ENCODE results near the gene SLC25A10.

The SLC25A10 gene

GRCh38 chr17:81717049-81717765 lies 5.1 kb downstream of the SLC25A10 start:
- TF ChIP-seq TAF1 (IDR thresholded peaks at IDR 0.05; ENCODE audit: low read depth, low read length), result no peak
- no peak for TF ChIP-seq SPI1 (IDR thresholded peaks at IDR 0.05; ENCODE audit: low read depth, low read length)
- no peak for TF ChIP-seq POLR2AphosphoS5 (IDR thresholded peaks at IDR 0.05; ENCODE audit: low read depth, low read length)
- TF ChIP-seq POLR2A (IDR thresholded peaks at IDR 0.05; ENCODE audit: low read depth, low read length), result no peak
- DNase-seq (ENCODE audit: insufficient read length, low spot score) (no peak), FAIRE-seq (no peak)

- FAIRE-seq (no peak), DNase-seq (ENCODE audit: insufficient read length, low spot score) (no peak)
- TF ChIP-seq PAX5 (IDR thresholded peaks at IDR 0.05; ENCODE audit: insufficient read depth, low read length, severe bottlenecking) (no peak), TAF1 (IDR thresholded peaks at IDR 0.05; ENCODE audit: low read depth, low read length) (no peak), POLR2A (IDR thresholded peaks at IDR 0.05; ENCODE audit: low read depth, low read length) (no peak), SPI1 (IDR thresholded peaks at IDR 0.05; ENCODE audit: low read depth, low read length) (no peak), POU2F2 (IDR thresholded peaks at IDR 0.05; ENCODE audit: low read depth, low read length) (no peak), POLR2AphosphoS5 (IDR thresholded peaks at IDR 0.05; ENCODE audit: low read depth, low read length) (no peak)
These were observed 5.6 kb downstream of the SLC25A10 start for GRCh38 chr17:81717766-81718089.

- DNase-seq (ENCODE audit: insufficient read length, low spot score), result no peak
- TF ChIP-seq POLR2A (IDR thresholded peaks at IDR 0.05; ENCODE audit: low read depth, low read length), result no peak
- TF ChIP-seq POU2F2 (IDR thresholded peaks at IDR 0.05; ENCODE audit: low read depth, low read length), result no peak
- no peak for TF ChIP-seq TAF1 (IDR thresholded peaks at IDR 0.05; ENCODE audit: low read depth, low read length)
- no peak for TF ChIP-seq PAX5 (IDR thresholded peaks at IDR 0.05; ENCODE audit: insufficient read depth, low read length, severe bottlenecking)
- no peak for TF ChIP-seq POLR2AphosphoS5 (IDR thresholded peaks at IDR 0.05; ENCODE audit: low read depth, low read length)
- TF ChIP-seq SPI1 (IDR thresholded peaks at IDR 0.05; ENCODE audit: low read depth, low read length), result no peak
- no peak for FAIRE-seq
These were observed 7.6 kb downstream of the SLC25A10 start for GRCh38 chr17:81719410-81720266.

GRCh38 chr17:81720267-81721071 lies 8.4 kb downstream of the SLC25A10 start:
- FAIRE-seq, result no peak
- no peak for TF ChIP-seq PAX5 (IDR thresholded peaks at IDR 0.05; ENCODE audit: insufficient read depth, low read length, severe bottlenecking)
- no peak for TF ChIP-seq TAF1 (IDR thresholded peaks at IDR 0.05; ENCODE audit: low read depth, low read length)
- TF ChIP-seq SPI1 (IDR thresholded peaks at IDR 0.05; ENCODE audit: low read depth, low read length), result no peak
- TF ChIP-seq POLR2AphosphoS5 (IDR thresholded peaks at IDR 0.05; ENCODE audit: low read depth, low read length), result no peak
- TF ChIP-seq POU2F2 (IDR thresholded peaks at IDR 0.05; ENCODE audit: low read depth, low read length), result no peak
- no peak for TF ChIP-seq POLR2A (IDR thresholded peaks at IDR 0.05; ENCODE audit: low read depth, low read length)
- no peak for DNase-seq (ENCODE audit: insufficient read length, low spot score)

- DNase-seq (ENCODE audit: insufficient read length, low spot score) (no peak), FAIRE-seq (no peak)
- TF ChIP-seq POLR2A (IDR thresholded peaks at IDR 0.05; ENCODE audit: low read depth, low read length), result peak; percentile 34; the same call in 1 of the 2 replicates
- no peak for TF ChIP-seq PAX5 (IDR thresholded peaks at IDR 0.05; ENCODE audit: insufficient read depth, low read length, severe bottlenecking)
These were observed 10.4 kb downstream of the SLC25A10 start for GRCh38 chr17:81722184-81723120.

- no peak for DNase-seq (ENCODE audit: insufficient read length, low spot score)
These were observed 11.6 kb downstream of the SLC25A10 start for GRCh38 chr17:81723651-81724209.

GRCh38 chr17:81725439-81725838 lies 13.4 kb downstream of the SLC25A10 start:
- FAIRE-seq (no peak), DNase-seq (ENCODE audit: insufficient read length, low spot score) (no peak)
- TF ChIP-seq PAX5 (IDR thresholded peaks at IDR 0.05; ENCODE audit: insufficient read depth, low read length, severe bottlenecking), result no peak
- TF ChIP-seq POLR2AphosphoS5 (IDR thresholded peaks at IDR 0.05; ENCODE audit: low read depth, low read length), result no peak

More at GRCh38 chr17:81723651-81724209, 11.6 kb downstream of the SLC25A10 start:
- TF ChIP-seq POLR2AphosphoS5 (IDR thresholded peaks at IDR 0.05; ENCODE audit: low read depth, low read length), result no peak
- no peak for TF ChIP-seq PAX5 (IDR thresholded peaks at IDR 0.05; ENCODE audit: insufficient read depth, low read length, severe bottlenecking)
- no peak for TF ChIP-seq TAF1 (IDR thresholded peaks at IDR 0.05; ENCODE audit: low read depth, low read length)
- no peak for TF ChIP-seq POU2F2 (IDR thresholded peaks at IDR 0.05; ENCODE audit: low read depth, low read length)
- TF ChIP-seq POLR2A (IDR thresholded peaks at IDR 0.05; ENCODE audit: low read depth, low read length), result no peak
- TF ChIP-seq SPI1 (IDR thresholded peaks at IDR 0.05; ENCODE audit: low read depth, low read length), result no peak
- no peak for FAIRE-seq

- DNase-seq (ENCODE audit: insufficient read length, low spot score) (no peak), FAIRE-seq (no peak)
- TF ChIP-seq POLR2A (IDR thresholded peaks at IDR 0.05; ENCODE audit: low read depth, low read length) (no peak), TAF1 (IDR thresholded peaks at IDR 0.05; ENCODE audit: low read depth, low read length) (no peak), SPI1 (IDR thresholded peaks at IDR 0.05; ENCODE audit: low read depth, low read length) (no peak), PAX5 (IDR thresholded peaks at IDR 0.05; ENCODE audit: insufficient read depth, low read length, severe bottlenecking) (no peak), POLR2AphosphoS5 (IDR thresholded peaks at IDR 0.05; ENCODE audit: low read depth, low read length) (no peak), POU2F2 (IDR thresholded peaks at IDR 0.05; ENCODE audit: low read depth, low read length) (no peak)
These were observed 13.9 kb downstream of the SLC25A10 start for GRCh38 chr17:81726004-81726403.

All from GM12891 (cell line).